Erythroblast (primary cell): ENCODE results near the gene NHEJ1.

ENCODE experiments used
- GATA1 ChIP-seq: IDR thresholded peaks from 2 replicates; pipeline ENCODE4 v1.6.1; 2011; ENCODE audit warnings: low read depth, mild to moderate bottlenecking, control low read depth, low read length, moderate library complexity
- POLR2A ChIP-seq: IDR thresholded peaks from 2 replicates; pipeline ENCODE4 v1.6.1; 2011; ENCODE audit warnings: mild to moderate bottlenecking, low read length

GRCh38 chr2:219118504-219118903 lies 42.1 kb downstream of the NHEJ1 start:
- TF ChIP-seq POLR2A (no peak), GATA1 (no peak)
